H1 (cell line): ENCODE results near the gene PRRT1. TPM values are rescaled to one million over a fixed set of nuclear protein-coding genes. Genes with fewer than 3 reads are reported as not detected.

ENCODE experiments used
- ATF3 ChIP-seq: IDR thresholded peaks from 2 replicates; pipeline ENCODE4 v1.6.1; 2011; ENCODE audit warnings: low read depth, mild to moderate bottlenecking, low read length; ENCODE audit not compliant: insufficient read depth
- CBX8 ChIP-seq: fragments of 300-800, 300-1000 bp; sonication (generic); IDR thresholded peaks from 2 replicates; pipeline ENCODE4 v1.7.1; 2016; ENCODE audit warnings: low read depth, low read length, borderline replicate concordance
- CEBPB ChIP-seq: IDR thresholded peaks from 2 replicates; pipeline ENCODE4 v1.6.1; 2012; ENCODE audit warnings: low read depth, low read length
- EZH2 ChIP-seq: fragments of 200-600 bp; sonication (generic); IDR thresholded peaks from 2 replicates; pipeline ENCODE4 v1.7.1; 2012; ENCODE audit warnings: low read depth, mild to moderate bottlenecking, moderate library complexity, low read length, inconsistent platforms; ENCODE audit not compliant: severe bottlenecking
- RAD21 ChIP-seq, 2 experiments: IDR thresholded peaks in 1 of 2; conservative IDR thresholded peaks in 1 of 2; 2 replicates each; pipeline ENCODE4 v1.6.1; 2011; ENCODE audit warnings: low read depth in 2 of 2, low read length in 2 of 2, improper control_type of control experiment in 1 of 2, inconsistent platforms in 1 of 2, mild to moderate bottlenecking in 1 of 2, moderate library complexity in 1 of 2
- SAP30 ChIP-seq: fragments of 300-600 bp; sonication (generic); IDR thresholded peaks from 2 replicates; pipeline ENCODE4 v1.7.1; 2012; ENCODE audit warnings: low read length, moderate library complexity, mild to moderate bottlenecking, inconsistent platforms; ENCODE audit not compliant: insufficient read depth, insufficient replicate concordance
- SIRT6 ChIP-seq: IDR thresholded peaks from one replicate; pipeline ENCODE4 v1.7.1; 2012; ENCODE audit warnings: low read length, inconsistent platforms
- SRF ChIP-seq: IDR thresholded peaks from 2 replicates; pipeline ENCODE4 v1.6.1; 2011; ENCODE audit warnings: mild to moderate bottlenecking, low read depth, low read length, moderate library complexity
- TAF7 ChIP-seq: optimal IDR thresholded peaks from 2 replicates; pipeline ENCODE3; 2011; ENCODE audit warnings: low read depth, mild to moderate bottlenecking, inconsistent platforms, low read length, moderate library complexity, borderline replicate concordance
- TCF12 ChIP-seq: IDR thresholded peaks from 2 replicates; pipeline ENCODE4 v1.6.1; 2011; ENCODE audit warnings: low read depth, mild to moderate bottlenecking, low read length
- polyA plus RNA-seq, 7 experiments: library from polyadenylated mRNA; depleted of rRNA in 3 of 7; stranded (reverse) in 5 of 7; unstranded in 2 of 7; fragments of >200 nt in 5 of 7; fragments of 200-250 nt in 2 of 7; gene quantifications; 1 replicate in 5 of 7; 2 replicates in 1 of 7; 4 replicates in 1 of 7; pipeline versions ENCODE4 v1.2.1 to v1.2.3, GENCODE V29; 2011 to 2013; ENCODE audit warnings: missing spikeins in 2 of 7, mixed read lengths in 2 of 7
- total RNA-seq: library from RNA; stranded (reverse); fragmentation: NEBNext Ultra II Directional; extraction: Animal tissue kit (Norgen Biotek cat#: 25700); gene quantifications from 2 replicates; pipeline ENCODE4 v1.2.1, GENCODE V29; 2021
- TF ChIP-seq, protein P1 (sequence below): fragments of 300-600 bp; sonication (generic); IDR thresholded peaks from 2 replicates; pipeline ENCODE4 v1.7.1; 2012; ENCODE audit warnings: low read length, moderate library complexity, mild to moderate bottlenecking, inconsistent platforms; ENCODE audit not compliant: insufficient replicate concordance

The PRRT1 gene
- total and polyA plus RNA-seq, 2 of the 8 experiments (the other 6 are each of a cell fraction or from before 2014, with no cell fraction given), result 0.71 to 2.8 TPM

GRCh38 chr6:32139590-32139989 is 12.1 kb downstream of the PRRT1 start (continued):
- TF ChIP-seq, protein P1, sequence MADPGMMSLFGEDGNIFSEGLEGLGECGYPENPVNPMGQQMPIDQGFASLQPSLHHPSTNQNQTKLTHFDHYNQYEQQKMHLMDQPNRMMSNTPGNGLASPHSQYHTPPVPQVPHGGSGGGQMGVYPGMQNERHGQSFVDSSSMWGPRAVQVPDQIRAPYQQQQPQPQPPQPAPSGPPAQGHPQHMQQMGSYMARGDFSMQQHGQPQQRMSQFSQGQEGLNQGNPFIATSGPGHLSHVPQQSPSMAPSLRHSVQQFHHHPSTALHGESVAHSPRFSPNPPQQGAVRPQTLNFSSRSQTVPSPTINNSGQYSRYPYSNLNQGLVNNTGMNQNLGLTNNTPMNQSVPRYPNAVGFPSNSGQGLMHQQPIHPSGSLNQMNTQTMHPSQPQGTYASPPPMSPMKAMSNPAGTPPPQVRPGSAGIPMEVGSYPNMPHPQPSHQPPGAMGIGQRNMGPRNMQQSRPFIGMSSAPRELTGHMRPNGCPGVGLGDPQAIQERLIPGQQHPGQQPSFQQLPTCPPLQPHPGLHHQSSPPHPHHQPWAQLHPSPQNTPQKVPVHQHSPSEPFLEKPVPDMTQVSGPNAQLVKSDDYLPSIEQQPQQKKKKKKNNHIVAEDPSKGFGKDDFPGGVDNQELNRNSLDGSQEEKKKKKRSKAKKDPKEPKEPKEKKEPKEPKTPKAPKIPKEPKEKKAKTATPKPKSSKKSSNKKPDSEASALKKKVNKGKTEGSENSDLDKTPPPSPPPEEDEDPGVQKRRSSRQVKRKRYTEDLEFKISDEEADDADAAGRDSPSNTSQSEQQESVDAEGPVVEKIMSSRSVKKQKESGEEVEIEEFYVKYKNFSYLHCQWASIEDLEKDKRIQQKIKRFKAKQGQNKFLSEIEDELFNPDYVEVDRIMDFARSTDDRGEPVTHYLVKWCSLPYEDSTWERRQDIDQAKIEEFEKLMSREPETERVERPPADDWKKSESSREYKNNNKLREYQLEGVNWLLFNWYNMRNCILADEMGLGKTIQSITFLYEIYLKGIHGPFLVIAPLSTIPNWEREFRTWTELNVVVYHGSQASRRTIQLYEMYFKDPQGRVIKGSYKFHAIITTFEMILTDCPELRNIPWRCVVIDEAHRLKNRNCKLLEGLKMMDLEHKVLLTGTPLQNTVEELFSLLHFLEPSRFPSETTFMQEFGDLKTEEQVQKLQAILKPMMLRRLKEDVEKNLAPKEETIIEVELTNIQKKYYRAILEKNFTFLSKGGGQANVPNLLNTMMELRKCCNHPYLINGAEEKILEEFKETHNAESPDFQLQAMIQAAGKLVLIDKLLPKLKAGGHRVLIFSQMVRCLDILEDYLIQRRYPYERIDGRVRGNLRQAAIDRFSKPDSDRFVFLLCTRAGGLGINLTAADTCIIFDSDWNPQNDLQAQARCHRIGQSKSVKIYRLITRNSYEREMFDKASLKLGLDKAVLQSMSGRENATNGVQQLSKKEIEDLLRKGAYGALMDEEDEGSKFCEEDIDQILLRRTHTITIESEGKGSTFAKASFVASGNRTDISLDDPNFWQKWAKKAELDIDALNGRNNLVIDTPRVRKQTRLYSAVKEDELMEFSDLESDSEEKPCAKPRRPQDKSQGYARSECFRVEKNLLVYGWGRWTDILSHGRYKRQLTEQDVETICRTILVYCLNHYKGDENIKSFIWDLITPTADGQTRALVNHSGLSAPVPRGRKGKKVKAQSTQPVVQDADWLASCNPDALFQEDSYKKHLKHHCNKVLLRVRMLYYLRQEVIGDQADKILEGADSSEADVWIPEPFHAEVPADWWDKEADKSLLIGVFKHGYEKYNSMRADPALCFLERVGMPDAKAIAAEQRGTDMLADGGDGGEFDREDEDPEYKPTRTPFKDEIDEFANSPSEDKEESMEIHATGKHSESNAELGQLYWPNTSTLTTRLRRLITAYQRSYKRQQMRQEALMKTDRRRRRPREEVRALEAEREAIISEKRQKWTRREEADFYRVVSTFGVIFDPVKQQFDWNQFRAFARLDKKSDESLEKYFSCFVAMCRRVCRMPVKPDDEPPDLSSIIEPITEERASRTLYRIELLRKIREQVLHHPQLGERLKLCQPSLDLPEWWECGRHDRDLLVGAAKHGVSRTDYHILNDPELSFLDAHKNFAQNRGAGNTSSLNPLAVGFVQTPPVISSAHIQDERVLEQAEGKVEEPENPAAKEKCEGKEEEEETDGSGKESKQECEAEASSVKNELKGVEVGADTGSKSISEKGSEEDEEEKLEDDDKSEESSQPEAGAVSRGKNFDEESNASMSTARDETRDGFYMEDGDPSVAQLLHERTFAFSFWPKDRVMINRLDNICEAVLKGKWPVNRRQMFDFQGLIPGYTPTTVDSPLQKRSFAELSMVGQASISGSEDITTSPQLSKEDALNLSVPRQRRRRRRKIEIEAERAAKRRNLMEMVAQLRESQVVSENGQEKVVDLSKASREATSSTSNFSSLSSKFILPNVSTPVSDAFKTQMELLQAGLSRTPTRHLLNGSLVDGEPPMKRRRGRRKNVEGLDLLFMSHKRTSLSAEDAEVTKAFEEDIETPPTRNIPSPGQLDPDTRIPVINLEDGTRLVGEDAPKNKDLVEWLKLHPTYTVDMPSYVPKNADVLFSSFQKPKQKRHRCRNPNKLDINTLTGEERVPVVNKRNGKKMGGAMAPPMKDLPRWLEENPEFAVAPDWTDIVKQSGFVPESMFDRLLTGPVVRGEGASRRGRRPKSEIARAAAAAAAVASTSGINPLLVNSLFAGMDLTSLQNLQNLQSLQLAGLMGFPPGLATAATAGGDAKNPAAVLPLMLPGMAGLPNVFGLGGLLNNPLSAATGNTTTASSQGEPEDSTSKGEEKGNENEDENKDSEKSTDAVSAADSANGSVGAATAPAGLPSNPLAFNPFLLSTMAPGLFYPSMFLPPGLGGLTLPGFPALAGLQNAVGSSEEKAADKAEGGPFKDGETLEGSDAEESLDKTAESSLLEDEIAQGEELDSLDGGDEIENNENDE, result no peak
- TF ChIP-seq ATF3, result no peak
- TF ChIP-seq TAF7, result no peak
- no peak for TF ChIP-seq SRF
- TF ChIP-seq CBX8, result no peak
- TF ChIP-seq TCF12, result no peak
- no peak for TF ChIP-seq RAD21 (IDR thresholded peaks at IDR 0.05 in 1 of 2, conservative IDR thresholded peaks at IDR 0.05 in 1 of 2; ENCODE audit: low read depth in 2 of 2, low read length in 2 of 2)
- TF ChIP-seq CEBPB, result no peak
- no peak for TF ChIP-seq EZH2
- no peak for TF ChIP-seq SIRT6
- TF ChIP-seq SAP30, result no peak
